Vagina (tissue), 2 donors: ENCODE results near the gene UST.

Experiments used
- POLR2A ChIP-seq, 2 donors: fragments of 450-650 bp; IDR thresholded peaks; one replicate each; pipeline ENCODE4 v1.6.1; 2017; ENCODE audit warnings: antibody characterized with exemption in 2 of 2, mild to moderate bottlenecking in 2 of 2, moderate library complexity in 2 of 2
- TF ChIP-seq, protein P1 (sequence below), 3 experiments: fragments of 450-650 bp in 2 of 3; fragments of 200-600 bp in 1 of 3; sonication (generic) in 1 of 3; IDR thresholded peaks; one replicate each; pipeline ENCODE4 v1.5.1; 2017 to 2019; ENCODE audit warnings: antibody characterized with exemption in 3 of 3, mild to moderate bottlenecking in 2 of 3, moderate library complexity in 2 of 3

DNA sequence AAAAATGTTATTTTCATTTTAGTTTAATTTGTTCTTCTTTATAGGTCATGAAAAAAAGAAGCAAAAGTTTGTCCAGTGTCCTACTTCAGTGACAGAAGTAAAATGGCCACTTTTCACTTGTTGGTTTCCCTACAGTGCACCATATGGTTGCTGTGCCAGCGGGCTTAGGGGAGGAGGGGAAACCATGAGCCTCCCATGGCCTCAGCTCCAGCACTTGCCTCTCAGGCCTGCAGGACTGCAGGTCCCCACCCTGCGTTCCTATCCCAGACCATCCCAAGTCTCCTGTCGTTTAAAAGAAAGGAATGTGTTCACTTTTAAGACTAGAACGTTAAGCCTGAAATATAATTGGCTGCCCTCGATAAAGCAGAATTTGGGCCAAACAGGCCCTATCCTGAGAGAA lies 360.7 kb downstream of the UST start:
- TF ChIP-seq, protein P1, sequence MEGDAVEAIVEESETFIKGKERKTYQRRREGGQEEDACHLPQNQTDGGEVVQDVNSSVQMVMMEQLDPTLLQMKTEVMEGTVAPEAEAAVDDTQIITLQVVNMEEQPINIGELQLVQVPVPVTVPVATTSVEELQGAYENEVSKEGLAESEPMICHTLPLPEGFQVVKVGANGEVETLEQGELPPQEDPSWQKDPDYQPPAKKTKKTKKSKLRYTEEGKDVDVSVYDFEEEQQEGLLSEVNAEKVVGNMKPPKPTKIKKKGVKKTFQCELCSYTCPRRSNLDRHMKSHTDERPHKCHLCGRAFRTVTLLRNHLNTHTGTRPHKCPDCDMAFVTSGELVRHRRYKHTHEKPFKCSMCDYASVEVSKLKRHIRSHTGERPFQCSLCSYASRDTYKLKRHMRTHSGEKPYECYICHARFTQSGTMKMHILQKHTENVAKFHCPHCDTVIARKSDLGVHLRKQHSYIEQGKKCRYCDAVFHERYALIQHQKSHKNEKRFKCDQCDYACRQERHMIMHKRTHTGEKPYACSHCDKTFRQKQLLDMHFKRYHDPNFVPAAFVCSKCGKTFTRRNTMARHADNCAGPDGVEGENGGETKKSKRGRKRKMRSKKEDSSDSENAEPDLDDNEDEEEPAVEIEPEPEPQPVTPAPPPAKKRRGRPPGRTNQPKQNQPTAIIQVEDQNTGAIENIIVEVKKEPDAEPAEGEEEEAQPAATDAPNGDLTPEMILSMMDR (IDR thresholded peaks at IDR 0.05) = no peak
- TF ChIP-seq POLR2A (IDR thresholded peaks at IDR 0.05) = no peak
